Keratinocyte (primary cell): ENCODE measurements around the gene PJA1. TPM values are rescaled to one million over a fixed set of nuclear protein-coding genes. Genes with fewer than 3 reads are reported as not detected.

Source experiments
- DNase-seq: peaks from one replicate; pipeline ENCODE4 v3.0.0-alpha.2; 2011; ENCODE audit warnings: low read depth, missing footprints, low spot score
- FAIRE-seq: peaks from 2 replicates; lab custom pipeline; 2011; peaks lifted over from hg19 to GRCh38; lab: Jason Lieb, UNC
- H2AFZ ChIP-seq: 2 replicates; pipeline ENCODE4 v1.6.0; 2012; ENCODE audit warnings: low read length, control low read depth, inconsistent platforms; ENCODE audit not compliant: control insufficient read depth
- H3K27ac ChIP-seq: 2 replicates; pipeline ENCODE4 v1.5.1; 2011; ENCODE audit warnings: low read length; ENCODE audit not compliant: control insufficient read depth, insufficient read depth
- H3K27me3 ChIP-seq: 3 replicates; pipeline ENCODE4 v1.6.0; 2011; ENCODE audit warnings: low read length; ENCODE audit not compliant: control insufficient read depth, insufficient read depth; ENCODE audit errors: extremely low read depth
- H3K36me3 ChIP-seq, 2 experiments: 2 replicates in 1 of 2; 3 replicates in 1 of 2; pipeline ENCODE4 v1.5.1; 2011; ENCODE audit warnings: low read length in 2 of 2, mild to moderate bottlenecking in 1 of 2; ENCODE audit not compliant: control insufficient read depth in 2 of 2, insufficient read depth in 2 of 2; ENCODE audit errors: extremely low read depth in 1 of 2
- H3K4me1 ChIP-seq: 3 replicates; pipeline ENCODE4 v1.5.1; 2011; ENCODE audit warnings: low read length; ENCODE audit not compliant: control insufficient read depth, insufficient read depth; ENCODE audit errors: extremely low read depth
- H3K4me2 ChIP-seq: 3 replicates; pipeline ENCODE4 v1.6.0; 2011; ENCODE audit warnings: low read depth, low read length; ENCODE audit not compliant: control insufficient read depth, insufficient read depth; ENCODE audit errors: extremely low read depth
- H3K4me3 ChIP-seq, 3 experiments: fragments of 200-600 bp in 1 of 3; sonication (generic) in 1 of 3; 2 replicates in 2 of 3; 3 replicates in 1 of 3; pipeline ENCODE4 v1.5.1; 2011 to 2016; ENCODE audit warnings: low read length in 3 of 3, mild to moderate bottlenecking in 3 of 3, control low read depth in 2 of 3, inconsistent platforms in 1 of 3, low read depth in 1 of 3, mixed read lengths in 1 of 3, mixed run types in 1 of 3, moderate library complexity in 1 of 3; ENCODE audit not compliant: control insufficient read depth in 2 of 3, insufficient read depth in 2 of 3; ENCODE audit errors: extremely low read depth in 1 of 3
- H3K79me2 ChIP-seq: 2 replicates; pipeline ENCODE4 v1.6.0; 2012; ENCODE audit warnings: low read length; ENCODE audit not compliant: control insufficient read depth, insufficient read depth
- H3K9ac ChIP-seq: 3 replicates; pipeline ENCODE4 v1.6.0; 2011; ENCODE audit warnings: low read length; ENCODE audit not compliant: control insufficient read depth, insufficient read depth; ENCODE audit errors: extremely low read depth
- H3K9me1 ChIP-seq: 3 replicates; pipeline ENCODE4 v1.6.0; 2011; ENCODE audit warnings: low read length; ENCODE audit not compliant: control insufficient read depth, insufficient read depth; ENCODE audit errors: extremely low read depth
- H3K9me3 ChIP-seq: 2 replicates; pipeline ENCODE4 v1.5.1; 2012; ENCODE audit warnings: low read depth, low read length; ENCODE audit not compliant: control insufficient read depth
- H4K20me1 ChIP-seq: 3 replicates; pipeline ENCODE4 v1.6.0; 2011; ENCODE audit warnings: low read length; ENCODE audit not compliant: control insufficient read depth, insufficient read depth; ENCODE audit errors: extremely low read depth
- CTCF ChIP-seq, 3 experiments: IDR thresholded peaks in 1 of 3; conservative IDR thresholded peaks in 1 of 3; optimal IDR thresholded peaks in 1 of 3; 2 replicates in 2 of 3; 3 replicates in 1 of 3; pipeline versions ENCODE3 to v1.5.1; 2011; ENCODE audit warnings: low read length in 3 of 3, mild to moderate bottlenecking in 3 of 3, moderate library complexity in 2 of 3, control low read depth in 1 of 3, inconsistent platforms in 1 of 3; ENCODE audit not compliant: insufficient read depth in 2 of 3; ENCODE audit errors: extremely low read depth in 1 of 3
- EZH2 ChIP-seq: IDR thresholded peaks from one replicate; pipeline ENCODE4 v1.6.1; 2012; ENCODE audit warnings: inconsistent platforms, mild to moderate bottlenecking, low read length, moderate library complexity
- dilution Hi-C: fragments of 300-500 bp; cut with MboI; formaldehyde crosslinking; loops from one replicate; pipeline ENCODE4 v1.7.0; 2020; ENCODE audit warnings: low sequenced_read_pairs; ENCODE audit not compliant: extremely low pct_ligation_motif_present
- polyA plus RNA-seq, 5 experiments: library from polyadenylated mRNA; depleted of rRNA in 3 of 5; stranded (reverse) in 3 of 5; stranded (forward) in 1 of 5; unstranded in 1 of 5; fragments of >200 nt; gene quantifications; 1 replicate in 1 of 5; 2 replicates in 3 of 5; 3 replicates in 1 of 5; pipeline versions ENCODE4 v1.2.1 to v1.2.3, GENCODE V29; 2011 to 2012; ENCODE audit warnings: missing spikeins in 2 of 5, low read depth in 1 of 5, low replicate concordance in 1 of 5

Gene PJA1
- polyA plus RNA-seq, 1 donor (not counting 4 experiments of a cell fraction or from before 2014, with no cell fraction given) = 19.2 TPM

- Histone ChIP-seq H3K27ac (no peak overlapping the region), H3K4me2 (no peak overlapping the region), H3K4me3 (no peak overlapping the region), H3K9me1 (no peaks in the 10 kb centered on the region), H4K20me1 (no peaks in the 10 kb centered on the region), H3K9ac (no peak overlapping the region), H3K4me1 (no peaks in the 10 kb centered on the region), H3K9me3 (no peaks in the 10 kb centered on the region), H3K36me3 (no peaks in the 10 kb centered on the region), H3K79me2 (no peaks in the 10 kb centered on the region), H3K27me3 (peaks cover 6% of the 10 kb centered on the region), H2AFZ (no peak overlapping the region)
- dilution Hi-C loops = no loop called here
- DNase-seq (no peak), FAIRE-seq (no peak)
- TF ChIP-seq CTCF (optimal IDR thresholded peaks at IDR 0.05 in 1 of 3, IDR thresholded peaks at IDR 0.05 in 1 of 3, conservative IDR thresholded peaks at IDR 0.05 in 1 of 3; ENCODE audit: extremely low read depth in 1 of 3, insufficient read depth in 2 of 3, low read length in 3 of 3) (no peak), EZH2 (no peak)
Measured at GRCh38 chrX:69197690-69198089, 32.4 kb upstream of the PJA1 start.

- dilution Hi-C loops = no loop called here
- FAIRE-seq = no peak
- Histone ChIP-seq H2AFZ (no peak overlapping the region), H3K4me3 (no peak overlapping the region), H3K27ac (no peak overlapping the region), H4K20me1 (no peaks in the 10 kb centered on the region), H3K4me2 (no peak overlapping the region), H3K79me2 (no peaks in the 10 kb centered on the region), H3K9me1 (no peaks in the 10 kb centered on the region), H3K9me3 (no peaks in the 10 kb centered on the region), H3K9ac (no peak overlapping the region), H3K4me1 (no peaks in the 10 kb centered on the region), H3K36me3 (no peaks in the 10 kb centered on the region), H3K27me3 (peaks cover 6% of the 10 kb centered on the region)
- no peak for TF ChIP-seq EZH2
- no peak for TF ChIP-seq CTCF (optimal IDR thresholded peaks at IDR 0.05 in 1 of 3, IDR thresholded peaks at IDR 0.05 in 1 of 3, conservative IDR thresholded peaks at IDR 0.05 in 1 of 3; ENCODE audit: extremely low read depth in 1 of 3, insufficient read depth in 2 of 3, low read length in 3 of 3)
- DNase-seq = no peak
Measured at GRCh38 chrX:69196666-69197065, 31.4 kb upstream of the PJA1 start.
